Inflammatory macrophage treated with lipopolysaccharide for 1 hour (primary cell): ENCODE measurements around the gene TACR2.
"Not testable (repeated sequence)": the region's sequence is repeated elsewhere in the genome, so short reads cannot be mapped to it uniquely, and the experiment has no call there.

ENCODE experiments used
- DNase-seq, 2 donors: peaks; one replicate each; pipeline ENCODE4 v3.0.0-alpha.2; 2020 to 2022

The TACR2 gene

GRCh38 chr10:69450395-69450794 is 33.7 kb upstream of the TACR2 start:
- not testable (repeated sequence) for DNase-seq

- peak in 1 of 2 donors; percentile 64 for DNase-seq
Measured at GRCh38 chr10:69449841-69450240, 33.1 kb upstream of the TACR2 start.

GRCh38 chr10:69446650-69447151 is 30.0 kb upstream of the TACR2 start:
- DNase-seq = no peak

- no peak for DNase-seq
Measured at GRCh38 chr10:69446229-69446628, 29.5 kb upstream of the TACR2 start.

- peak in 1 of 2 donors; percentile 60 for DNase-seq
Measured at GRCh38 chr10:69445041-69445440, 28.3 kb upstream of the TACR2 start.

GRCh38 chr10:69443354-69443753 is 26.6 kb upstream of the TACR2 start:
- no peak for DNase-seq

- DNase-seq = peak; percentile 66 to 73
Measured at GRCh38 chr10:69439813-69440506, 23.2 kb upstream of the TACR2 start.

GRCh38 chr10:69439350-69439739 is 22.6 kb upstream of the TACR2 start:
- no peak for DNase-seq

- peak; percentile 64 to 78 for DNase-seq
Measured at GRCh38 chr10:69438536-69439349, 22.0 kb upstream of the TACR2 start.

GRCh38 chr10:69437321-69438259 is 20.9 kb upstream of the TACR2 start:
- DNase-seq = no peak

GRCh38 chr10:69435966-69436520 is 19.3 kb upstream of the TACR2 start:
- no peak for DNase-seq

- no peak for DNase-seq
Measured at GRCh38 chr10:69434926-69435325, 18.2 kb upstream of the TACR2 start.

- DNase-seq = no peak
Measured at GRCh38 chr10:69434169-69434568, 17.5 kb upstream of the TACR2 start.

- no peak for DNase-seq
Measured at GRCh38 chr10:69428165-69428564, 11.4 kb upstream of the TACR2 start.

GRCh38 chr10:69426376-69426727 is 9.6 kb upstream of the TACR2 start:
- no peak for DNase-seq

GRCh38 chr10:69425511-69426298 is 9.0 kb upstream of the TACR2 start:
- DNase-seq = no peak

GRCh38 chr10:69425041-69425440 is 8.3 kb upstream of the TACR2 start:
- DNase-seq = no peak

- DNase-seq = no peak
Measured at GRCh38 chr10:69422676-69423075, 6.0 kb upstream of the TACR2 start.

GRCh38 chr10:69421611-69422308 is 5.0 kb upstream of the TACR2 start:
- DNase-seq = peak; percentile 36 to 46

GRCh38 chr10:69419744-69420126 is 3.0 kb upstream of the TACR2 start:
- DNase-seq = no peak

GRCh38 chr10:69419096-69419743 is 2.5 kb upstream of the TACR2 start:
- no peak for DNase-seq
